WERI-Rb-1 (cell line): ENCODE measurements around the gene MTCL3.

Source experiments
- DNase-seq: peaks from one replicate; pipeline ENCODE4 v3.0.0-alpha.2; 2020
- H3K27ac ChIP-seq: fragments of 250-450 bp; sonication (Bioruptor Pico); 2 replicates; pipeline ENCODE4 v1.5.1; 2020; ENCODE audit warnings: mild to moderate bottlenecking, moderate library complexity
- H3K27me3 ChIP-seq: fragments of 250-450 bp; sonication (Bioruptor Pico); 2 replicates; pipeline ENCODE4 v1.5.1; 2021; ENCODE audit warnings: mild to moderate bottlenecking, low read depth, moderate library complexity; ENCODE audit not compliant: insufficient read depth, severe bottlenecking
- H3K36me3 ChIP-seq: fragments of 250-450 bp; sonication (Bioruptor Pico); 2 replicates; pipeline ENCODE4 v1.5.1; 2020; ENCODE audit warnings: mild to moderate bottlenecking, moderate library complexity
- H3K4me3 ChIP-seq: 2 replicates; pipeline ENCODE4 v1.5.1; 2011; ENCODE audit warnings: low read depth, mild to moderate bottlenecking, control low read depth, low read length
- H3K9me3 ChIP-seq: fragments of 250-450 bp; sonication (Bioruptor Pico); 2 replicates; pipeline ENCODE4 v1.5.1; 2021; ENCODE audit warnings: mild to moderate bottlenecking, moderate library complexity; ENCODE audit not compliant: severe bottlenecking
- TF ChIP-seq, protein P1 (sequence below): IDR thresholded peaks from 2 replicates; pipeline ENCODE4 v1.5.1; 2011; ENCODE audit warnings: low read depth, mild to moderate bottlenecking, control low read depth, inconsistent platforms, low read length

Gene MTCL3

DNA sequence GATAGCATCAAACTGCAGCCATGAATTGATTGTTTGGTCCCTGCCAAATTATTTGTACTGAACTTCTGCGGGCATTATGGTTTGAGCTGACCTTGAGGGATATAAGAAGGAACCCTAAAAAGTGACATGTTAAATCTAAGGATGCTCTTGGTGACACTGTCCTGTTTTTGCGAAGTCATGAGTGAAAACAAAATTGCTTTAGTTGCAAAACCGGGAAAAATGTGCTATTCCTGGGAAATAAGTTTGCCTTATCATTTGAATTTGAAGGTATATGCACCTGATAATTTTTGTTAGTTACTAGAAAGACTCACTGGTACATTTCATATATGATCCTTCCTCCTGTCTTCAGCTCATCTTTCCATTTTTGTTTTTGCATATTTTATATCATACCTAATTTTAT is 67.7 kb downstream of the MTCL3 start:
- peaks cover 81% of the 10 kb centered on the region for H3K36me3 ChIP-seq
- H3K9me3 ChIP-seq: no peaks in the 10 kb centered on the region
- H3K4me3 ChIP-seq: no peak overlapping the region
- TF ChIP-seq, protein P1, sequence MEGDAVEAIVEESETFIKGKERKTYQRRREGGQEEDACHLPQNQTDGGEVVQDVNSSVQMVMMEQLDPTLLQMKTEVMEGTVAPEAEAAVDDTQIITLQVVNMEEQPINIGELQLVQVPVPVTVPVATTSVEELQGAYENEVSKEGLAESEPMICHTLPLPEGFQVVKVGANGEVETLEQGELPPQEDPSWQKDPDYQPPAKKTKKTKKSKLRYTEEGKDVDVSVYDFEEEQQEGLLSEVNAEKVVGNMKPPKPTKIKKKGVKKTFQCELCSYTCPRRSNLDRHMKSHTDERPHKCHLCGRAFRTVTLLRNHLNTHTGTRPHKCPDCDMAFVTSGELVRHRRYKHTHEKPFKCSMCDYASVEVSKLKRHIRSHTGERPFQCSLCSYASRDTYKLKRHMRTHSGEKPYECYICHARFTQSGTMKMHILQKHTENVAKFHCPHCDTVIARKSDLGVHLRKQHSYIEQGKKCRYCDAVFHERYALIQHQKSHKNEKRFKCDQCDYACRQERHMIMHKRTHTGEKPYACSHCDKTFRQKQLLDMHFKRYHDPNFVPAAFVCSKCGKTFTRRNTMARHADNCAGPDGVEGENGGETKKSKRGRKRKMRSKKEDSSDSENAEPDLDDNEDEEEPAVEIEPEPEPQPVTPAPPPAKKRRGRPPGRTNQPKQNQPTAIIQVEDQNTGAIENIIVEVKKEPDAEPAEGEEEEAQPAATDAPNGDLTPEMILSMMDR: no peak
- no peak overlapping the region for H3K27ac ChIP-seq
- DNase-seq: no peak
- H3K27me3 ChIP-seq: no peaks in the 10 kb centered on the region

DNA sequence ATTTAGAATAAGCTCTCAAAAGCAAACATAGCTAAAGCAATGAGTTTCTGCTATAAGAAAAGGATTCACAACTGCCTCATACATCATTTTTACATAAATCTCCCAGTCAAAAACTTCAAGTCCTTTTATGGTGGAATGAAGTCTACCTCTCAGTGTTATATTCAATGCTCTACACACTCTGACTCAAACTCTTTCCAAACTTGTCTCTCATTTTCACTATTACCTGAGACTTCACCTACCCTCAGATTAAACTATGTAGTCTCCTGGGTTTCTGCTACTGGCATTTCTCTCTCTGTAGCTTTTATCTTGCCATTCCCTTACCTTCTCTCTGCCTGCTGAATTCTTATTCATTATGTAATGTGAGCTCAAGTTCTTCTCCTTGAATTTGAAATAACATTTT is 71.4 kb downstream of the MTCL3 start:
- peaks cover 98% of the 10 kb centered on the region for H3K36me3 ChIP-seq
- no peak for DNase-seq
- H3K4me3 ChIP-seq: no peak overlapping the region
- H3K27me3 ChIP-seq: no peaks in the 10 kb centered on the region
- H3K9me3 ChIP-seq: no peaks in the 10 kb centered on the region
- TF ChIP-seq, protein P1: no peak
- no peak overlapping the region for H3K27ac ChIP-seq

DNA sequence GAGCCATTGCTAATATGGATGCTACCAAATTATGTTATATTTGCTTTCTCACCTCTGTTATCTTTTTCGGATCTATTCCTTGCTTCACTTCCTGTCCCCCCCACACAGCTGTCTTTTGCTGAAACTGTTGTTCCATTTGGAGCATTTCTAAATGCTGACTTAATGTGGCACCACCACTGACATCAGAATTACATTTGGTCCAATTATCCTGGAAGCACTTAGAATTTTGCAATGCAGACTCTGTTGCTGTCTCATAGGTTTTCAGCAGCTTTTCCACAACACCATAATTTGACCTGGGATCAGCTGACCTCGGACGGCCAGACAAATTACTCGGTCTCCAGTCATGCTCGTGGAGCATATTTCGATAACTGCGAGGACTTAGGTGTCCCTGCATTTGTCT is 72.8 kb downstream of the MTCL3 start:
- no peak overlapping the region for H3K27ac ChIP-seq
- DNase-seq: no peak
- TF ChIP-seq, protein P1: no peak
- H3K4me3 ChIP-seq: no peak overlapping the region
- H3K27me3 ChIP-seq: no peaks in the 10 kb centered on the region
- peaks cover 93% of the 10 kb centered on the region for H3K36me3 ChIP-seq
- no peaks in the 10 kb centered on the region for H3K9me3 ChIP-seq

DNA sequence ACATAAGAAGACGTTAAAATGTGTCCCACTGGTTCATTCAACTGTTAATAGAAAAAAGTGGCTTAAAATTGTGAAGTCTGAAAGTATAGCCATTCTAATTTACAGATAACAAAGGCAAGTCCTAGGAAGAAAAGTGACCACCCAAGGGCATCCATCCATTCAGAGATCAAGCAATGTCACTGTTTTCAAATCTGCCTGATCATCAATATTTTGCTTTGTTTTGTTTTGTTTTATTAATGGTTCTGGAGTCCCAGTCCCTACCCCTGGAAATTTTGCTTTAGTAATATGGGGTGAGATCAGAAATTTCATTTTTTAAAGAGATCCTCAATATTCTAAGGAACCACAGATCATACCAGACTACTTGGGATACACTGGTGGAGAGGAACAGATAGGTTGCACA is 77.3 kb downstream of the MTCL3 start:
- H3K36me3 ChIP-seq: peaks cover 49% of the 10 kb centered on the region
- H3K4me3 ChIP-seq: no peak overlapping the region
- H3K9me3 ChIP-seq: no peaks in the 10 kb centered on the region
- DNase-seq: no peak
- TF ChIP-seq, protein P1: no peak
- no peaks in the 10 kb centered on the region for H3K27me3 ChIP-seq
- no peak overlapping the region for H3K27ac ChIP-seq

DNA sequence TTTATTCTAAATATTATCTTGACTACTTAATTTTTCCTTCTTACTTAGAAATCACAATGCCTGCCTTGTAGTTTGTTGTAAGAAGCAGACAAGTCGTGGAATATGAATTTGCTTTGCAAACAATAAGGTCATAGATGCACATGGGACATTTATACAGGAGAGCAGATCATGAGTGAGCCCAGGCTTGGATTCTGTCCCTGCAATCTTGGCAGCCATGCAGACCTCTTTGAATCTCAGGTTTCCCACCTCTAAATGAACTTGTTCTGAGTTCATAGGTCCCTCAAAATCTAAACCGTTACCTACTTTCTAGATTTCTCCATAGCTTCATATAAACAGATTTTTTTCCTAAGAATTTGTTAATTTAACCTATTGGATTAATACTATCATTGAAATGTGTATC is 79.4 kb downstream of the MTCL3 start:
- H3K4me3 ChIP-seq: no peak overlapping the region
- H3K36me3 ChIP-seq: peaks cover 27% of the 10 kb centered on the region
- TF ChIP-seq, protein P1: no peak
- DNase-seq: no peak
- H3K27ac ChIP-seq: no peak overlapping the region
- H3K9me3 ChIP-seq: no peaks in the 10 kb centered on the region
- no peaks in the 10 kb centered on the region for H3K27me3 ChIP-seq

DNA sequence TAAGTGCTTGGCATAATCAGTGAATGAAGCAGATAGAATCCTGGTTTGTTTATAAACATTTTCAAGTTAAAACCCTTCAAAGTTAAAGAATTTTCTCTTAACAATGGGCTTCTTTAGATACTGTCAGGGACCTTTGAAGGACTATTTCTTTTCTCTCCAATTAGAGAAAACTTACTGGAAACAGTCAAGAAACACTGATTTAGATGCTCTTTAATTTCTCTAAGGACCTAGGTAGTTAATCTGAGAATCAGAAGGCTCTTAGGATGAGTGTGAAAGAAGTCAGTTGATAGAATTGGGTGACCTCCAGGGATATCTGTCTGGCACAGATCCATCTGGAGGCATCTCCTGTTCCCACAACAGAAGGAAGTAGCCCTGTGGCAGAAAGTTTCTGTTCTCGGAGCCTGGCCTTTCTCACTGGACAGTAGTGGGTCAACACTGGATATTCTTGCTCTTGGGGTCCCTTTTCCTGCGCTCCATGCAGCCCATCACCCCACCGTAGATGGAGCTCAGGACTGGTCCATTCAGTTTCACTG is 82.5 kb downstream of the MTCL3 start:
- Histone ChIP-seq H3K27ac (no peak overlapping the region; the same call in 1 of the 2 replicates), H3K36me3 (no peaks in the 10 kb centered on the region), H3K9me3 (no peaks in the 10 kb centered on the region), H3K4me3 (peak overlapping the region; percentile 65), H3K27me3 (no peaks in the 10 kb centered on the region)
- DNase-seq: no peak
- TF ChIP-seq, protein P1: no peak
